ENCODE results near the gene HAUS5. TPM values are rescaled to one million over a fixed set of nuclear protein-coding genes. Genes with fewer than 3 reads are reported as not detected.
"Not testable (repeated sequence)": the region's sequence is repeated elsewhere in the genome, so short reads cannot be mapped to it uniquely, and the experiment has no call there.

The HAUS5 gene
- total RNA-seq, 1 experiment from 2014 or later: 25.9 TPM

DNA sequence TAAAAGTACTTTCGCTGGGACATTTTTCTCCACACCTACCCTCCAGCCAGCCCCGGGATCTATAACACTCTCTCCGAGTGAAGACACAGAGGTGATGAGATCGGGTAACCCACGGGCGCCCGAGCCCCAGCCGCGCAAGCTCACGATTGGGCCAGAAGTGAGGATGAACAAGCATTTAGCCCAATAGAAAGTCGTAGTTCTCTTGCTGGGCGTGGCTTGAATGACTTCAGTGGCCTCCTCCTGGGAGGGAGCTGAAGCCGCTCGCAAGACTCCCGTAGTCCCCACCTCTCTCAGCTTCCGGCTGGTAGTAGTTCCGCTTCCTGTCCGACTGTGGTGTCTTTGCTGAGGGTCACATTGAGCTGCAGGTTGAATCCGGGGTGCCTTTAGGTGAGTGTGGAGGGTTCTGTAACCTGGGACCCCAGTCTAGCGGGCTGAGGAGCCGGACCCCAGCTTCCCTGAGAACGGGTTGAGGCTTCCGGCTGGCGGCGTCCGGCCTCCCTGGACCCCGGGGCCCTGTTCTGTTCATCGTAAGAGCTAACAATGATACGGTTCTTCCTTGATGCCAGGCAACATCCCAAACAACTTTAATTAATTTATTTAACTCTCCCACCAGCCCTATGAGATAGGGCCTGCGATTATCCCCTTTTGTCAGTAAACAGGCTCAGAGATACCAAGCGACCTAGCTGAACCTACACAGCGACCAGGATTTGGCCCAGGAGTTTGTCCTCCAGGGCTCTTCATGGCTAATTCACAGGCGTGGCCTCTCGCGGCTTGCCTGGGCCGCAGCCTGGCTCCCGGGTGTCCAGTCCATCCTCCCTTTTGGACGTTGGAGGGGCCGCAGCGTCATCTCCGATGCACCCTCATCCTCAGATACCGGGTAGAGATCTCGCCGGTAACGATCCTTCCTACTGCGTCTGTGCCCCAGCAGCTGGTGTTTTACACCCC lies 35.8 kb downstream of the HAUS5 start, which contains the start of gene COX6B1:
Gene COX6B1 (plus strand): TSS at position 307 of the 945 bp plus-strand sequence. CDS start 2,921 bp downstream, outside the sequence.
- CTCF ChIA-PET: interaction anchor here (0.6 kb wide), 1 partner anchor 64 kb away, joined by 7 read pairs; no protein-coding TSS in a partner anchor
- intact Hi-C loops (cut with micrococcal nuclease): no loop called here
- BruUV-seq (replicated peaks): TSS peak; percentile 87
- POLR2A ChIA-PET (ENCODE audit: unreplicated experiment): interaction anchor here (0.6 to 0.7 kb wide), 4 partner anchors 57 to 138 kb away, joined by 3 to 6 read pairs (median 4); no protein-coding TSS in a partner anchor
- no peaks in the 10 kb centered on the region for H3F3A ChIP-seq (ENCODE audit: low read length, unreplicated experiment)
- H3K4me3 ChIP-seq (ENCODE audit: low read length): peak within 1 kb of the TSS; percentile 96
- peaks cover 31% of the 10 kb centered on the region for H3K79me2 ChIP-seq (ENCODE audit: low read length)
- H3K9me3 ChIP-seq (ENCODE audit: low read length): no peaks in the 10 kb centered on the region
- no peaks in the 10 kb centered on the region for H4K20me1 ChIP-seq (ENCODE audit: low read length)
- no peaks in the 10 kb centered on the region for H3K27me3 ChIP-seq (ENCODE audit: low read length)
- no peaks in the 10 kb centered on the region for H3K9me2 ChIP-seq (replicated peaks; ENCODE audit: low read length)
- H3K36me3 ChIP-seq (ENCODE audit: low read depth, low read length): no peaks in the 10 kb centered on the region
- peak within 1 kb of the TSS; percentile 92 for H3K9ac ChIP-seq (ENCODE audit: low read length)
- peak within 1 kb of the TSS; percentile 77 for H2AFZ ChIP-seq (ENCODE audit: low read length)
- DNase-seq: peak; percentile 94
- TF ChIP-seq, protein P1, sequence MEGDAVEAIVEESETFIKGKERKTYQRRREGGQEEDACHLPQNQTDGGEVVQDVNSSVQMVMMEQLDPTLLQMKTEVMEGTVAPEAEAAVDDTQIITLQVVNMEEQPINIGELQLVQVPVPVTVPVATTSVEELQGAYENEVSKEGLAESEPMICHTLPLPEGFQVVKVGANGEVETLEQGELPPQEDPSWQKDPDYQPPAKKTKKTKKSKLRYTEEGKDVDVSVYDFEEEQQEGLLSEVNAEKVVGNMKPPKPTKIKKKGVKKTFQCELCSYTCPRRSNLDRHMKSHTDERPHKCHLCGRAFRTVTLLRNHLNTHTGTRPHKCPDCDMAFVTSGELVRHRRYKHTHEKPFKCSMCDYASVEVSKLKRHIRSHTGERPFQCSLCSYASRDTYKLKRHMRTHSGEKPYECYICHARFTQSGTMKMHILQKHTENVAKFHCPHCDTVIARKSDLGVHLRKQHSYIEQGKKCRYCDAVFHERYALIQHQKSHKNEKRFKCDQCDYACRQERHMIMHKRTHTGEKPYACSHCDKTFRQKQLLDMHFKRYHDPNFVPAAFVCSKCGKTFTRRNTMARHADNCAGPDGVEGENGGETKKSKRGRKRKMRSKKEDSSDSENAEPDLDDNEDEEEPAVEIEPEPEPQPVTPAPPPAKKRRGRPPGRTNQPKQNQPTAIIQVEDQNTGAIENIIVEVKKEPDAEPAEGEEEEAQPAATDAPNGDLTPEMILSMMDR (conservative IDR thresholded peaks at IDR 0.05; ENCODE audit: low read depth, low read length): no peak
- TF ChIP-seq EZH2 (IDR thresholded peaks at IDR 0.05; ENCODE audit: low read length, unreplicated experiment) (no peak), EZH2phosphoT487 (IDR thresholded peaks at IDR 0.05; ENCODE audit: borderline replicate concordance, low read length) (no peak)
- H3K4me1 ChIP-seq (ENCODE audit: insufficient read depth, low read length): peaks cover 6% of the 10 kb centered on the region; the same call in 1 of the 2 replicates
- H3K4me2 ChIP-seq (ENCODE audit: low read length): peak within 1 kb of the TSS; percentile 97
- ATAC-seq: peak; percentile 58
- peak within 1 kb of the TSS; percentile 34 for H3K27ac ChIP-seq (ENCODE audit: low read length)

DNA sequence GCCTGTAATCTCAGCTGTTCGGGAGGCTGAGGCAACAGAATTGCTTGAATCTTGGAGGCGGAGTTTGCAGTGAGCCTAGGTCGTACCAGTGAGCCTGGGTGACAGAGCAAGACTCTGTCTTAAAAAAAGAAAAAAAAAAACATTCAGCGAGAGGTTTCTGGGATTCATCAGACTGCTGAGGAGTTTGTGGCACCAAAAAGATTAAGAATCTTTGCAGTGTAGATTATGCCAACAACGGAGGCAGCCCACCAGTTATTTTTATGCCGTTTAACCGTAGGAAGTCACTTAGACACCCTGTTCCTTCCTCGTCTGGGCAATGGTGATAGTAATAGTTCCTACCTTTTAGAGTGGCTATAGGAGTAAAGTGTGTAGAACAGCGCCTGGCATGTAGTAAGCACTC lies 38.0 kb downstream of the HAUS5 start:
- Histone ChIP-seq H3K9me3 (ENCODE audit: low read length) (no peaks in the 10 kb centered on the region), H3K9ac (ENCODE audit: low read length) (no peak overlapping the region), H3K4me1 (ENCODE audit: insufficient read depth, low read length) (peaks cover 3% of the 10 kb centered on the region; the same call in 1 of the 2 replicates), H3K27me3 (ENCODE audit: low read length) (no peaks in the 10 kb centered on the region), H4K20me1 (ENCODE audit: low read length) (no peaks in the 10 kb centered on the region), H3K4me2 (ENCODE audit: low read length) (no peak overlapping the region), H3K79me2 (ENCODE audit: low read length) (peaks cover 31% of the 10 kb centered on the region), H3K36me3 (ENCODE audit: low read depth, low read length) (peaks cover 4% of the 10 kb centered on the region; the same call in 1 of the 2 replicates), H3K4me3 (ENCODE audit: low read length) (no peak overlapping the region), H3K27ac (ENCODE audit: low read length) (no peak overlapping the region), H3F3A (ENCODE audit: low read length, unreplicated experiment) (no peaks in the 10 kb centered on the region), H2AFZ (ENCODE audit: low read length) (no peak overlapping the region), H3K9me2 (replicated peaks; ENCODE audit: low read length) (no peaks in the 10 kb centered on the region)
- intact Hi-C loops (cut with micrococcal nuclease): no loop called here
- POLR2A ChIA-PET (ENCODE audit: unreplicated experiment): no interaction called here
- TF ChIP-seq EZH2phosphoT487 (IDR thresholded peaks at IDR 0.05; ENCODE audit: borderline replicate concordance, low read length) (no peak), EZH2 (IDR thresholded peaks at IDR 0.05; ENCODE audit: low read length, unreplicated experiment) (no peak)
- TF ChIP-seq, protein P1 (conservative IDR thresholded peaks at IDR 0.05; ENCODE audit: low read depth, low read length): no peak
- no TSS peak for BruUV-seq (replicated peaks)
- DNase-seq (no peak), ATAC-seq (no peak)
- CTCF ChIA-PET: no interaction called here

DNA sequence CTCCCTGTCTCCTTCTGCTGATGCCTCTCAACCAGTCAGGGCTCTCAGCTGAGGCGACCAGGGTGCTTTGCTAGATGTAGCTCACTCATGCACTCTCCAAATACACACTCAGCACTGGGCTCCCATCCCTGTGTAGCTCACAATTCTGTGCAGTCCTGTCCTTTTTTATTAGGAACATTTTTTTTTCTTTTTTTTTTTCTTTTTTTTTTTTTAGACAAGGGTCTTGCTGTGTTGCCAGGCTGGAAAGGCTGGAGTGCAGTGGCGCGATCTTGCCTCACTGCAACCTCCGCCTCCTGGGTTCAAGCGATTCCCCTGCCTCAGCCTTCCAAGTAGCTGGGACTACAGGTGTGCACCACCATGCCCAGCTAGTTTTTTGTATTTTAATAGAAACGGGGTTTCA lies 42.3 kb downstream of the HAUS5 start:
- H3K4me1 ChIP-seq (ENCODE audit: insufficient read depth, low read length); DNase-seq; H3K36me3 ChIP-seq (ENCODE audit: low read depth, low read length); CTCF ChIA-PET; H3F3A ChIP-seq (ENCODE audit: low read length, unreplicated experiment); H4K20me1 ChIP-seq (ENCODE audit: low read length); H3K9me2 ChIP-seq (replicated peaks; ENCODE audit: low read length); ATAC-seq; H3K4me3 ChIP-seq (ENCODE audit: low read length); intact Hi-C loops (cut with micrococcal nuclease); H3K9me3 ChIP-seq (ENCODE audit: low read length); H3K27me3 ChIP-seq (ENCODE audit: low read length); BruUV-seq (replicated peaks); H2AFZ ChIP-seq (ENCODE audit: low read length); H3K27ac ChIP-seq (ENCODE audit: low read length); H3K4me2 ChIP-seq (ENCODE audit: low read length); H3K9ac ChIP-seq (ENCODE audit: low read length): not testable (repeated sequence)
- POLR2A ChIA-PET (ENCODE audit: unreplicated experiment): interaction anchor here (0.6 kb wide), 1 partner anchor 64 kb away, joined by 13 read pairs; no protein-coding TSS in a partner anchor
- H3K79me2 ChIP-seq (ENCODE audit: low read length): peaks cover 13% of the 10 kb centered on the region

All from PC-3 (cell line).